HepG2 (cell line): ENCODE data around the gene IL32. TPM values are rescaled to one million over a fixed set of nuclear protein-coding genes. Genes with fewer than 3 reads are reported as not detected.

ENCODE experiments used
- EHMT2 ChIP-seq: fragments of 200-600 bp; sonication (generic); IDR thresholded peaks from 2 replicates; pipeline ENCODE4 v1.7.0; 2017; ENCODE audit warnings: antibody characterized with exemption, low read depth, low read length, borderline replicate concordance
- GATAD2A ChIP-seq: IDR thresholded peaks from 2 replicates; pipeline ENCODE4 v1.6.1; 2016
- JUN ChIP-seq: sonication (generic); formaldehyde crosslinking; IDR thresholded peaks from 2 replicates; pipeline ENCODE4 v1.4.0; 2020; ENCODE audit warnings: mild to moderate bottlenecking, missing genetic modification reagents
- MIXL1 ChIP-seq: IDR thresholded peaks from 2 replicates; pipeline ENCODE4 v1.6.1; 2016
- REL ChIP-seq: sonication (generic); formaldehyde crosslinking; conservative IDR thresholded peaks from 2 replicates; pipeline ENCODE4 v1.8.0; 2022; ENCODE audit warnings: mild to moderate bottlenecking, missing genetic modification reagents, moderate library complexity
- SKI ChIP-seq: fragments of 450-650 bp; IDR thresholded peaks from one replicate; pipeline ENCODE4 v1.6.1; 2018; ENCODE audit warnings: mild to moderate bottlenecking; ENCODE audit not compliant: partially characterized antibody
- TAF1 ChIP-seq: sonication (generic); formaldehyde crosslinking; IDR thresholded peaks from 2 replicates; pipeline ENCODE4 v1.4.0; 2020; ENCODE audit warnings: missing genetic modification reagents
- ZBTB21 ChIP-seq: sonication (generic); formaldehyde crosslinking; IDR thresholded peaks from 2 replicates; pipeline ENCODE4 v1.4.0; 2020; ENCODE audit warnings: missing genetic modification reagents
- ZBTB7A ChIP-seq: sonication (generic); formaldehyde crosslinking; IDR thresholded peaks from 2 replicates; pipeline ENCODE4 v1.8.0; 2022; ENCODE audit warnings: mild to moderate bottlenecking, missing genetic modification reagents
- ZNF232 ChIP-seq: sonication (generic); formaldehyde crosslinking; IDR thresholded peaks from 2 replicates; pipeline ENCODE4 v1.4.0; 2020; ENCODE audit warnings: missing genetic modification reagents, borderline replicate concordance
- ZNF556 ChIP-seq: sonication (generic); formaldehyde crosslinking; IDR thresholded peaks from 2 replicates; pipeline ENCODE4 v1.4.0; 2020; ENCODE audit warnings: mild to moderate bottlenecking, missing genetic modification reagents, borderline replicate concordance
- ZNF619 ChIP-seq: sonication (generic); formaldehyde crosslinking; IDR thresholded peaks from 2 replicates; pipeline ENCODE4 v1.4.0; 2020; ENCODE audit warnings: mild to moderate bottlenecking, missing genetic modification reagents
- ZNF629 ChIP-seq: sonication (generic); formaldehyde crosslinking; conservative IDR thresholded peaks from 2 replicates; pipeline ENCODE4 v1.5.0; 2020; ENCODE audit warnings: missing genetic modification reagents
- ZNF761 ChIP-seq: sonication (generic); formaldehyde crosslinking; conservative IDR thresholded peaks from 2 replicates; pipeline ENCODE4 v1.4.0; 2020; ENCODE audit warnings: mild to moderate bottlenecking, missing genetic modification reagents
- polyA plus RNA-seq, 8 experiments: library from polyadenylated mRNA; depleted of rRNA in 3 of 8; stranded (reverse) in 7 of 8; unstranded in 1 of 8; fragments of >200 nt; fragmentation: Illumina TruSeq in 4 of 8; extraction: Trizol in 4 of 8; gene quantifications; 2 replicates each; pipeline versions ENCODE4 v1.2.1 to v1.2.3, GENCODE V29; 2011 to 2016; ENCODE audit warnings: low read depth in 4 of 8, missing spikeins in 1 of 8, mixed read lengths in 1 of 8; ENCODE audit not compliant: insufficient read depth in 1 of 8
- total RNA-seq, 5 experiments: library from RNA; depleted of rRNA; stranded (reverse); fragments of >200 nt; fragmentation: Illumina TruSeq; extraction: Trizol; gene quantifications; 2 replicates each; pipeline ENCODE4 v1.2.3, GENCODE V29; 2016; ENCODE audit warnings: low read depth in 1 of 5
- TF ChIP-seq, protein P1 (sequence below): fragments of 450-650 bp; IDR thresholded peaks from 2 replicates; pipeline ENCODE4 v1.6.1; 2016
- TF ChIP-seq, protein P2 (sequence below): IDR thresholded peaks from 2 replicates; pipeline ENCODE4 v1.6.1; 2016; ENCODE audit warnings: low read depth
- TF ChIP-seq, protein P3 (sequence below): sonication (generic); formaldehyde crosslinking; IDR thresholded peaks from 2 replicates; pipeline ENCODE4 v1.4.0; 2020; ENCODE audit warnings: missing genetic modification reagents
- TF ChIP-seq, protein P4 (sequence below): sonication (generic); formaldehyde crosslinking; IDR thresholded peaks from 2 replicates; pipeline ENCODE4 v1.4.0; 2020; ENCODE audit warnings: low read depth, mild to moderate bottlenecking, missing genetic modification reagents
- TF ChIP-seq, protein P5 (sequence below): sonication (generic); formaldehyde crosslinking; IDR thresholded peaks from 2 replicates; pipeline ENCODE4 v1.4.0; 2020; ENCODE audit warnings: missing genetic modification reagents, borderline replicate concordance
- TF ChIP-seq, protein P6 (sequence below): sonication (generic); formaldehyde crosslinking; IDR thresholded peaks from 2 replicates; pipeline ENCODE4 v1.5.0; 2020; ENCODE audit warnings: missing genetic modification reagents

IL32 gene
- total and polyA plus RNA-seq, 2 of the 13 experiments (the other 11 are each of a cell fraction or from before 2014, with no cell fraction given), result 115 to 165 TPM

DNA sequence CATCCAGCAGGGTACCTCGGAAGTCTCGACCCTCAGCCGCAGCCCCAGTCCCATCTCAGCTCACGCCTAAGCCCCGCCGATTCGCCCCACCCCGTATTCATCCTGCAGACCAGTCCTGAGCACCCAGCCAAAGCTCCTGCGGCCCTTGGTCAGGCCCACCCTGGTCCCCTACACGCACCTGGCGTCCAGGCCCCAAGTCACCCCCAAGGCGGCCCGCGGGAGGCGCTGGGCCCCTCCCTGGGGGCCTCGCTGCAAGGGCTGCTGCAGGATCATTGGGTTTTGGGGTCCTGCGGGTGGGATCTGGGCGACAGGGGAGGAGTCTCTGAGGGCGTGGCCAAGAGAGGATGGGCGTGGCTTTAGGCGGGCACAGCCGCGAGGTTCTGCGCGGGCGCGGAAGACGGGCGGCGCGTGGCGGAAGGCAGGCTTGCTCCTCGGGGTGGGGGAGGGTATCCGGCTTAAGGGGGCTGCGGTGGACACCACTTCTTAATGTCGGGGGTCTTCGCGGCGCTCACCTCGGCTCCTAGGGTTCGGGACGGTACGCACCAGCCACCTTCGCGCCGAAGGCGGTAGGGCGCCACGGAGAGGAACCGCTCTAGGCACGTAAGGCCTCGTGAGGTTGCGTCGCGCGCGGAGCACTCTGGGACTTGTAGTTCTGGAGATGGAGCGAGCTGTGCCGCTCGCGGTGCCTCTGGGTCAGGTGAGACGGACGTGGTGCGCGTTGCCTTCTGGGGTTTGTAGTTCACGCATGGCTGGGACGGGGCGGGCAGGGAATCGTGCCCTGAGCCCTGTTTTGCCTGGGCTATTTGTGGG is 41.6 kb upstream of the IL32 start, which contains the start of the genes HCFC1R1 and THOC6 (continued):
- TF ChIP-seq ZNF232 (CRISPR knock-in tag) (peak; percentile 63; the same call in 1 of the 2 replicates), JUN (0 out of 2 replicates have a peak, but pooled peaks have one; percentile 45), ZBTB21 (CRISPR knock-in tag) (no peak; the same call in 1 of the 2 replicates), ZBTB7A (0 out of 2 replicates have a peak, but pooled peaks have one; percentile 57), EHMT2 (no peak), ZNF619 (CRISPR knock-in tag) (0 out of 2 replicates have a peak, but pooled peaks have one; percentile 79), ZNF629 (no peak), MIXL1 (CRISPR knock-in tag) (peak; percentile 14; the same call in 1 of the 2 replicates), TAF1 (peak; percentile 75; the same call in 1 of the 2 replicates), GATAD2A (CRISPR knock-in tag) (no peak; the same call in 1 of the 2 replicates), ZNF761 (CRISPR knock-in tag) (peak; percentile 92; the same call in 1 of the 2 replicates), SKI (peak; percentile 45), ZNF556 (0 out of 2 replicates have a peak, but pooled peaks have one; percentile 20), REL (CRISPR knock-in tag) (peak; percentile 51; the same call in 1 of the 2 replicates)
- TF ChIP-seq, protein P1, sequence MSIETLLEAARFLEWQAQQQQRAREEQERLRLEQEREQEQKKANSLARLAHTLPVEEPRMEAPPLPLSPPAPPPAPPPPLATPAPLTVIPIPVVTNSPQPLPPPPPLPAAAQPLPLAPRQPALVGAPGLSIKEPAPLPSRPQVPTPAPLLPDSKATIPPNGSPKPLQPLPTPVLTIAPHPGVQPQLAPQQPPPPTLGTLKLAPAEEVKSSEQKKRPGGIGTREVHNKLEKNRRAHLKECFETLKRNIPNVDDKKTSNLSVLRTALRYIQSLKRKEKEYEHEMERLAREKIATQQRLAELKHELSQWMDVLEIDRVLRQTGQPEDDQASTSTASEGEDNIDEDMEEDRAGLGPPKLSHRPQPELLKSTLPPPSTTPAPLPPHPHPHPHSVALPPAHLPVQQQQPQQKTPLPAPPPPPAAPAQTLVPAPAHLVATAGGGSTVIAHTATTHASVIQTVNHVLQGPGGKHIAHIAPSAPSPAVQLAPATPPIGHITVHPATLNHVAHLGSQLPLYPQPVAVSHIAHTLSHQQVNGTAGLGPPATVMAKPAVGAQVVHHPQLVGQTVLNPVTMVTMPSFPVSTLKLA, result peak; percentile 53; the same call in 1 of the 2 replicates
- TF ChIP-seq, protein P2, sequence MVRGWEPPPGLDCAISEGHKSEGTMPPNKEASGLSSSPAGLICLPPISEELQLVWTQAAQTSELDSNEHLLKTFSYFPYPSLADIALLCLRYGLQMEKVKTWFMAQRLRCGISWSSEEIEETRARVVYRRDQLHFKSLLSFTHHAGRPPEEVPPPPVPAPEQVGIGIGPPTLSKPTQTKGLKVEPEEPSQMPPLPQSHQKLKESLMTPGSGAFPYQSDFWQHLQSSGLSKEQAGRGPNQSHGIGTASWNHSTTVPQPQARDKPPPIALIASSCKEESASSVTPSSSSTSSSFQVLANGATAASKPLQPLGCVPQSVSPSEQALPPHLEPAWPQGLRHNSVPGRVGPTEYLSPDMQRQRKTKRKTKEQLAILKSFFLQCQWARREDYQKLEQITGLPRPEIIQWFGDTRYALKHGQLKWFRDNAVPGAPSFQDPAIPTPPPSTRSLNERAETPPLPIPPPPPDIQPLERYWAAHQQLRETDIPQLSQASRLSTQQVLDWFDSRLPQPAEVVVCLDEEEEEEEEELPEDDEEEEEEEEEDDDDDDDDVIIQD, result no peak
- TF ChIP-seq, protein P3, sequence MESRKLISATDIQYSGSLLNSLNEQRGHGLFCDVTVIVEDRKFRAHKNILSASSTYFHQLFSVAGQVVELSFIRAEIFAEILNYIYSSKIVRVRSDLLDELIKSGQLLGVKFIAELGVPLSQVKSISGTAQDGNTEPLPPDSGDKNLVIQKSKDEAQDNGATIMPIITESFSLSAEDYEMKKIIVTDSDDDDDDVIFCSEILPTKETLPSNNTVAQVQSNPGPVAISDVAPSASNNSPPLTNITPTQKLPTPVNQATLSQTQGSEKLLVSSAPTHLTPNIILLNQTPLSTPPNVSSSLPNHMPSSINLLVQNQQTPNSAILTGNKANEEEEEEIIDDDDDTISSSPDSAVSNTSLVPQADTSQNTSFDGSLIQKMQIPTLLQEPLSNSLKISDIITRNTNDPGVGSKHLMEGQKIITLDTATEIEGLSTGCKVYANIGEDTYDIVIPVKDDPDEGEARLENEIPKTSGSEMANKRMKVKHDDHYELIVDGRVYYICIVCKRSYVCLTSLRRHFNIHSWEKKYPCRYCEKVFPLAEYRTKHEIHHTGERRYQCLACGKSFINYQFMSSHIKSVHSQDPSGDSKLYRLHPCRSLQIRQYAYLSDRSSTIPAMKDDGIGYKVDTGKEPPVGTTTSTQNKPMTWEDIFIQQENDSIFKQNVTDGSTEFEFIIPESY (CRISPR knock-in tag), result no peak; the same call in 1 of the 2 replicates
- TF ChIP-seq, protein P4, sequence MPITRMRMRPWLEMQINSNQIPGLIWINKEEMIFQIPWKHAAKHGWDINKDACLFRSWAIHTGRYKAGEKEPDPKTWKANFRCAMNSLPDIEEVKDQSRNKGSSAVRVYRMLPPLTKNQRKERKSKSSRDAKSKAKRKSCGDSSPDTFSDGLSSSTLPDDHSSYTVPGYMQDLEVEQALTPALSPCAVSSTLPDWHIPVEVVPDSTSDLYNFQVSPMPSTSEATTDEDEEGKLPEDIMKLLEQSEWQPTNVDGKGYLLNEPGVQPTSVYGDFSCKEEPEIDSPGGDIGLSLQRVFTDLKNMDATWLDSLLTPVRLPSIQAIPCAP (CRISPR knock-in tag), result no peak
- TF ChIP-seq, protein P5, sequence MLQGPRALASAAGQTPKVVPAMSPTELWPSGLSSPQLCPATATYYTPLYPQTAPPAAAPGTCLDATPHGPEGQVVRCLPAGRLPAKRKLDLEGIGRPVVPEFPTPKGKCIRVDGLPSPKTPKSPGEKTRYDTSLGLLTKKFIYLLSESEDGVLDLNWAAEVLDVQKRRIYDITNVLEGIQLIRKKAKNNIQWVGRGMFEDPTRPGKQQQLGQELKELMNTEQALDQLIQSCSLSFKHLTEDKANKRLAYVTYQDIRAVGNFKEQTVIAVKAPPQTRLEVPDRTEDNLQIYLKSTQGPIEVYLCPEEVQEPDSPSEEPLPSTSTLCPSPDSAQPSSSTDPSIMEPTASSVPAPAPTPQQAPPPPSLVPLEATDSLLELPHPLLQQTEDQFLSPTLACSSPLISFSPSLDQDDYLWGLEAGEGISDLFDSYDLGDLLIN, result no peak
- TF ChIP-seq, protein P6, sequence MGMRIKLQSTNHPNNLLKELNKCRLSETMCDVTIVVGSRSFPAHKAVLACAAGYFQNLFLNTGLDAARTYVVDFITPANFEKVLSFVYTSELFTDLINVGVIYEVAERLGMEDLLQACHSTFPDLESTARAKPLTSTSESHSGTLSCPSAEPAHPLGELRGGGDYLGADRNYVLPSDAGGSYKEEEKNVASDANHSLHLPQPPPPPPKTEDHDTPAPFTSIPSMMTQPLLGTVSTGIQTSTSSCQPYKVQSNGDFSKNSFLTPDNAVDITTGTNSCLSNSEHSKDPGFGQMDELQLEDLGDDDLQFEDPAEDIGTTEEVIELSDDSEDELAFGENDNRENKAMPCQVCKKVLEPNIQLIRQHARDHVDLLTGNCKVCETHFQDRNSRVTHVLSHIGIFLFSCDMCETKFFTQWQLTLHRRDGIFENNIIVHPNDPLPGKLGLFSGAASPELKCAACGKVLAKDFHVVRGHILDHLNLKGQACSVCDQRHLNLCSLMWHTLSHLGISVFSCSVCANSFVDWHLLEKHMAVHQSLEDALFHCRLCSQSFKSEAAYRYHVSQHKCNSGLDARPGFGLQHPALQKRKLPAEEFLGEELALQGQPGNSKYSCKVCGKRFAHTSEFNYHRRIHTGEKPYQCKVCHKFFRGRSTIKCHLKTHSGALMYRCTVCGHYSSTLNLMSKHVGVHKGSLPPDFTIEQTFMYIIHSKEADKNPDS, result no peak
